Ishikawa (cell line): ENCODE results near the gene ZCCHC9.

Experiments used
- CEBPB ChIP-seq: IDR thresholded peaks from 2 replicates; pipeline ENCODE4 v1.6.1; 2012
- EP300 ChIP-seq: IDR thresholded peaks from 2 replicates; pipeline ENCODE4 v1.6.1; 2012; ENCODE audit warnings: borderline replicate concordance
- FOXM1 ChIP-seq: IDR thresholded peaks from 2 replicates; pipeline ENCODE4 v1.6.1; 2012; ENCODE audit warnings: low read depth, borderline replicate concordance
- RAD21 ChIP-seq: IDR thresholded peaks from 2 replicates; pipeline ENCODE4 v1.6.1; 2012; ENCODE audit warnings: low read depth
- TAF1 ChIP-seq: IDR thresholded peaks from 2 replicates; pipeline ENCODE4 v1.6.1; 2012; ENCODE audit warnings: low read depth, mild to moderate bottlenecking
- YY1 ChIP-seq: IDR thresholded peaks from 2 replicates; pipeline ENCODE4 v1.6.1; 2012; ENCODE audit warnings: low read depth
- TF ChIP-seq, protein P1 (sequence below): IDR thresholded peaks from 2 replicates; pipeline ENCODE4 v1.6.1; 2012; ENCODE audit warnings: low read depth, mild to moderate bottlenecking
- TF ChIP-seq, protein P2 (sequence below): IDR thresholded peaks from 2 replicates; pipeline ENCODE4 v1.6.1; 2012

DNA sequence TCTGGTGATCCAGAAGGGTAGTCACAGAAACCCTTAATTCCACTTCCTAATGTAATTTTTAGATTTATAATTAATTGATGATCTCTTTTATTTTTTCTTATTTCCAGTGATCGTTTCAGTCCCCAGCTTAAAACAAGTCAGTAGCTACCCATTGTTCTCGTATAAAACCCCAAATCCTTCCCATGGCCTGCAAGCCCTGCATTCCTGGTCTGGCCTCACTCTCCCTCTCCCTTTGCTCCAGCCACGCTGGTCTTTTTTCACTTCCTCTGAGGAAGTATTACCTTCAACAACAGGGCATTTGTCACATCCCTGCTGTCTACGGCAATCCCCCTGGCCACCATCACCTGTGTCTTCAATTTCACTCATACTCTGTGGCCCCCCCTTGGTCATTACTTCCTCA lies 47.8 kb downstream of the ZCCHC9 start:
- TF ChIP-seq CEBPB (no peak), TAF1 (no peak), EP300 (no peak), RAD21 (no peak), FOXM1 (no peak), YY1 (no peak)
- TF ChIP-seq, protein P1, sequence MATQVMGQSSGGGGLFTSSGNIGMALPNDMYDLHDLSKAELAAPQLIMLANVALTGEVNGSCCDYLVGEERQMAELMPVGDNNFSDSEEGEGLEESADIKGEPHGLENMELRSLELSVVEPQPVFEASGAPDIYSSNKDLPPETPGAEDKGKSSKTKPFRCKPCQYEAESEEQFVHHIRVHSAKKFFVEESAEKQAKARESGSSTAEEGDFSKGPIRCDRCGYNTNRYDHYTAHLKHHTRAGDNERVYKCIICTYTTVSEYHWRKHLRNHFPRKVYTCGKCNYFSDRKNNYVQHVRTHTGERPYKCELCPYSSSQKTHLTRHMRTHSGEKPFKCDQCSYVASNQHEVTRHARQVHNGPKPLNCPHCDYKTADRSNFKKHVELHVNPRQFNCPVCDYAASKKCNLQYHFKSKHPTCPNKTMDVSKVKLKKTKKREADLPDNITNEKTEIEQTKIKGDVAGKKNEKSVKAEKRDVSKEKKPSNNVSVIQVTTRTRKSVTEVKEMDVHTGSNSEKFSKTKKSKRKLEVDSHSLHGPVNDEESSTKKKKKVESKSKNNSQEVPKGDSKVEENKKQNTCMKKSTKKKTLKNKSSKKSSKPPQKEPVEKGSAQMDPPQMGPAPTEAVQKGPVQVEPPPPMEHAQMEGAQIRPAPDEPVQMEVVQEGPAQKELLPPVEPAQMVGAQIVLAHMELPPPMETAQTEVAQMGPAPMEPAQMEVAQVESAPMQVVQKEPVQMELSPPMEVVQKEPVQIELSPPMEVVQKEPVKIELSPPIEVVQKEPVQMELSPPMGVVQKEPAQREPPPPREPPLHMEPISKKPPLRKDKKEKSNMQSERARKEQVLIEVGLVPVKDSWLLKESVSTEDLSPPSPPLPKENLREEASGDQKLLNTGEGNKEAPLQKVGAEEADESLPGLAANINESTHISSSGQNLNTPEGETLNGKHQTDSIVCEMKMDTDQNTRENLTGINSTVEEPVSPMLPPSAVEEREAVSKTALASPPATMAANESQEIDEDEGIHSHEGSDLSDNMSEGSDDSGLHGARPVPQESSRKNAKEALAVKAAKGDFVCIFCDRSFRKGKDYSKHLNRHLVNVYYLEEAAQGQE, result no peak
- TF ChIP-seq, protein P2, sequence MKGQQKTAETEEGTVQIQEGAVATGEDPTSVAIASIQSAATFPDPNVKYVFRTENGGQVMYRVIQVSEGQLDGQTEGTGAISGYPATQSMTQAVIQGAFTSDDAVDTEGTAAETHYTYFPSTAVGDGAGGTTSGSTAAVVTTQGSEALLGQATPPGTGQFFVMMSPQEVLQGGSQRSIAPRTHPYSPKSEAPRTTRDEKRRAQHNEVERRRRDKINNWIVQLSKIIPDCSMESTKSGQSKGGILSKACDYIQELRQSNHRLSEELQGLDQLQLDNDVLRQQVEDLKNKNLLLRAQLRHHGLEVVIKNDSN, result no peak
